HG03432 (cell line): Measurements from ENCODE around the gene RPS6KA2.
A peak's percentile ranks its signal among the peaks of the same experiment; 100 is the strongest.
"Not testable (repeated sequence)": the region's sequence is repeated elsewhere in the genome, so short reads cannot be mapped to it uniquely, and the experiment has no call there.

ENCODE experiments used
- ATAC-seq: cut with Tn5 transposase; IDR thresholded peaks from one replicate; pipeline ENCODE4 v1.9.1; 2021; ENCODE audit warnings: mild to moderate bottlenecking, moderate library complexity; ENCODE audit not compliant: unreplicated experiment

Gene RPS6KA2

DNA sequence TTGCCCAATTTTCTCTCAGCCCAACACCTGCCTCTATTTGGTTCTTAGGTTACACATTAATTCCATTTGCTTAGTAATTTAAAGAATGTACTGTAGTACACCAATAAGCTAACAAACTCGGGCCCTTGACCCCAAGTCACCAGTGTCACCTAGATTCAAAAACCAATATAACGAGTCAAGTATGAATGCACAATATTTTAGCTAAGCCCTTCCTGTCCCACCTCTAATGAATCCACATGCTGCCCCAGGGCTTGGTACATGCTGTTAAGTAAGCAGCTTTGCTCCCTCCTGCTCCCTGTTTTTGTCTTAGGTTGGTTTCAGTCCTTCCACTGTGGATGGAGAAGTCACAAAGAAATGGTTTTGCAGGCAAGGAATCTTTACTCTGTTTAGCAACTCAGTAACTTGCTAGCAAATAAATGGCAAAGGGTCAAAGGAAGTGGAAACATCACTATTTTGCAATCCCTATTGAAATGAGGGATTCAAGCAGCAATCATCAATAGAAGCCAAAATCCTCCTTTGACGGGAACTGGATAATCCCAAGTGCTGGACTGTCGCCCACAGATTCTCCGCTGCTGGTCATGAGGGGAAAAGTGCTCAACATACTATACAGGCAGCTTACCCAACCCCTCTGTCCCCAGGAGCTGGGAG, 239.3 kb downstream of the RPS6KA2 start:
- ATAC-seq: no peak

DNA sequence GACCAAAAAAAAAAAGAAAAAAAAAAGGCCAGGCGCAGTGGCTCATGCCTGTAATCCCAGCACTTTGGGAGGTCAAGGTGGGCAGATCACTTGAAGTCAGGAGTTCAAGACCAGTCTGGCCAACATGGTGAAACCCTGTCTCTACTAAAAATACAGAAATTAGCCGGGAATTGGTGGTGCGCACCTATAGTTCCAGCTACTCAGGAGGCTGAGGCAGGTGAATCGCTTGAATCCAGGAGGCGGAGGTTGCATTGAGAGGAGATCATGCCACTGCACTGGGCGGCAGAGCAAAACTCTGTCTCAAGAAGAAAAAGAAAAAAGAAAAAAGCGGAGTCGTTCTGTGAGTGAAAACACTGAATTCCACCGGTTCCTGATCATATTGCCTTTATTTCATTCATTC, 240.0 kb downstream of the RPS6KA2 start:
- not testable (repeated sequence) for ATAC-seq

DNA sequence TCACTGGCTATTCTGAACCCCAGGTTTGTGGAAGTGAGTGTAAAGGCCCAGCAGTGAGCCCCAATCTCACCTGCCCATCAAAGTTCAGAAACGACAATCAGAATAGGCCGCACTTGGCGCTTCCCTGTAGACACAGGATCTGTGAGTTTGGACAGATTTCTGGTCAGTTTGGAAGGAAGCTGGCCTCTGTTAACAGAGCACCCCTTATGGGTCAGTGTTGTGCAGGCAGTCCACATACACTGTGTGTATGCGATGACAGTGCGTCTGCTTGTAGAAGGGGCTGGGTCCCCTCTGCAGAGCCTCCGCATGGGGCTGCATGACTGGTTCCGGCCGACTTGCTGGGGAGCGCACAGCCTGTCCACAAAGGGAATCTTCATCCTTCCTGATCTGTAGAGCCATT, 240.9 kb downstream of the RPS6KA2 start:
- ATAC-seq: no peak

DNA sequence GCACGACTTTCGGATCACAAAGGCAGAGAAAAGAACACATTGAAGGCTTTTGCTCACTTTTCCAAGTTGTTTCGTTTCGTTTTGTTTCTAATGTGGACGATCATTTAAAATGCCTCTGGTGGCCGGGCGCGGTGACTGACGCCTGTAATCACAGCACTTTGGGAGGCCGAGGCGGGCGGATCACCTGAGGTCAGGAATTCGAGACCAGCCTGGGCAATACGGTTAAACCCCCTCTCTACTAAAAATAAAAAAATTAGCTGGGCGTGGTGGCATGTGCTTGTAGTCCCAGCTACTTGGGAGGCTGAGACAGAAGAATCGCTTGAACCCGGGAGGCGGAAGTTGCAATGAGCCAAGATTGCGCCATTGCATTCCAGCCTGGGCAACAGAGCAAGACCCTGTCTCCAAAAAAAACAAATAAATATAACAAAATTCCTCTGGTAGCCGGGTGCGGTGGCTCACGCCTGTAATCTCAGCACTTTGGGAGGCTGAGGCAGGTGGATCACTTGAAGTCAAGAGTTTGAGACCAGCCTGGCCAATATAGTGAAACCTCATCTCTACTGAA, 243.2 kb downstream of the RPS6KA2 start:
- peak; percentile 0 for ATAC-seq

DNA sequence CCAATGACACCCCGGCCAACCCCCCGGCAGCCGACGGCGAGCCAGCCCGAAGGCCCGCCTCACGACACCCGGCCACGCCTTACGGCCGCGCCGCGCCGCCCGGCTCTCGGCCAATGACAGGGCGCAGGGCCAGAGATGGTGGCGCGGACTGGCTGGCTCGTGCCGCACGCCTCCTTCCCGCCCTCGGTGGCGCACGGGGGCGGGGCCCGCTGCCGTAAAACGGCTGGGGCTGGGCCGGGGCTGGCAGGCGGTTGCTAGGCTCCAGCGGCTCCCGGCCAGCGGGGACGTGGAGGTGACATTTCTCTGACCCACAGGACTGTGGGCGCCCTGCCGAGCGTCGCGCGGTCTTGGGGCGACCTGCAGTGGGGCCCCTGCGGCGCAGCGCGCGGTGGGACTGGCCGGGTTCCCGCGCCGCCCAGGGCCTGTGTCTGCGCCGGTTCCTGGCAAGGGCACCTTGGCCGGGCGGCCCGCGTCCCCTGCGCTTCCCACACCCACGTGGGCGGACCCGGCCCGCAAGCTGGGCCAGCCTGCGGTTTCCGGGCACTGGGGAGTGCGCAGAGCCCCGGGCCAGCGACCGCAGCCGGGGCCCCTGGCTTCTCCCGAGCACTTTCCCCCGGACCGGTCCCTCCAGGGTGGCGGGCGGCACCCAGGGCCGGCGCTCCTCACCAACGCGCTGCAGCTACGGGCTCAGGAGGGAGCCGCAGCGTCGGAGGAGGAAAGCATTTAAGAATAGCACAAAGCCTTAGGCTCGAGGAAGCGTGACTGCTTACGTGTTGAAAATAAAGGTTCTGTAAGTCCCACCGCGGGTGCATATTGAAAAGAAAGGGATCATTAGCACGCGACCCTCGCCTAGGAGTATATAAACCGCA, 243.9 kb downstream of the RPS6KA2 start, which contains the start of gene MPC1:
TSS of gene MPC1 (minus strand) at position 8 of the 869 bp plus-strand sequence. CDS start 64 bp downstream, outside the sequence.
- ATAC-seq: peak; percentile 90

DNA sequence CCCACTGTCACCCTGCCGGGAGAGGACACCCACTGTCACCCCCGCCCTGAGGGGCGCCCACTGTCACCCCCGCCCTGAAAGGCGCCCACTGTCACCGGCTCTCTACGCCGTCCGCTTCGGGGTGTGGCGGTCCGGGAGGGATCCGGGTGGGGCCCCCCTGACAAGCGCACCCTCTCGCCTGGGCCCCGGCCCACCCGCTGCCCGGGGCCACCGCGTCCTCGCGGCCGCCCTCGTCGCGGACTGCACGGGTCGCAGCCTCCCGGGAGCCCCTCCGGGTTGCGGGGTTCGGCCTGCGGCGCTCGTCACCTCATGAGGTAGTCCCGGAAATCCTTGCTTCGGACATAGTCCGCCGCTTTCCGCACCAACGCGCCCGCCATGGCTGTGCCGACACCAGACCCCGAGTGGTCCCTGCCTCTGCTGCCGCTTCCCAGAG, 244.5 kb downstream of the RPS6KA2 start:
- peak; percentile 7 for ATAC-seq

DNA sequence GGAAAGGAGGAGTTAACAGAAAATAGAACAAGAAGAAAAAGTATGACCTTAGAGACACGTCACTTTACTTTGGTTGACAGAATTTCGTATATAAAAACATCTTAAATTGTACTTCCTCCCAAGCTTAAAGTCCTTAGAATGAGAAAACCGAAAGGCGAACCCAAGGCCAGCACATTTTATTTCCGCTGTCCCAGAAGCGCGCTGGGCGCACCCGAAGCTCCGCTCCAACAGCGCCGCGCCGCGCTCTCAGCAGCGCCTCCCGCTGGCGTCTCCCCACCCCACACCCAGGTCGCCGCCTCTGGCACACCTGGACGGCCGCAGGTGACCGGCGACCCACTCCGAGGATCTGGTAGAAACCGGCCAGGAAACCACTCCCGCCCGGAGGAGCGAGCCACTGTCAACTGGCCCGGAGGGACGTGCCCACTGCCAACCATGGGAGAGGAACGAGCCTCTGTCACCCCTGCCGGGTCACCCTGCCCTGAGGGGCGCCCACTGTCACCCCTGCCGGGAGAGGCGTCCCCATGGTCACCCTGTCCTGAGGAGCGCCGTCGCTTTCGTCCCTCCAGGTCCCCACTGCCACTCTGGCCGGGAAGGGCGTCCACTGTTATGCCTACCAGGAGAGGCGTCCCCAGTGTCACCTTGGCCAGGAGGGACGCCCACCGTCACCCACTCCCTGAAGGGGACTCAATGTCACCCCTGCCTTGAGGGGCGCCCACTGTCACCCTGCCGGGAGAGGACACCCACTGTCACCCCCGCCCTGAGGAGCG, 245.1 kb downstream of the RPS6KA2 start:
- ATAC-seq: peak; percentile 52

DNA sequence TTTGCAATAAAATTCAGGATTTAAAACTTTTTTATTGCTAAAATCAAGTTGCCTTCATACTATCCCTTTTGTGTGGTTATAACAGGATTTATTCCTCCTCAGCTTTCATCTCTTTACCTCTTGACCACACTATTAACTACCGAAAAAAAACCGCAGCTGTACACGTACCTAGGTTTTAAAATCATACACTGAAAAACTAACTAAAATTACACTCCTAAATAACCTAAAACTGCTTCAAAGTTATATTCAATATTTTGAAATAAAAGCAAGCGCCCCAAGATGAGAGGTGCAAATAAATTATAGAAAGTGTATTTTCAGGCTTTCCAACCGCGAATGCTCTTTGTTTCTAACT, 245.7 kb downstream of the RPS6KA2 start:
- no peak for ATAC-seq

DNA sequence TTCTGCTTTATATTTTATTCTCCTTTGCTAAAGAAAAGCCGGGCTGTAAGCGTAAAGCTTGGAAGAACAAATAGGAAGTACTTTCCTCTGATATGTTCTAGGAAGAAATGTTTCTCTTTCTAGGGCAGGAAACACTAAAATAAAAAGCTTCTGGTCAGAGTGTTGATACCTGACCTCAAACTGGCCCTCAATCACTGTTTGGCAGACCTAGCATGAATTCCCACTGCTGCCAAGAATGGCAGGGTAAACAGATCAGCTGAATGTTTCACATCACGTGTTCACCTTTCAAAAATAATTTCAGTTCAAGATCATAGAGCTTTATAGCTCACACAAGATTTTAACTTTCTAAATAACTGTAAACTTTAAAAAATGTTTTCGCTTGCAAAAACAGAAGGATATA, 247.3 kb downstream of the RPS6KA2 start:
- ATAC-seq: no peak

DNA sequence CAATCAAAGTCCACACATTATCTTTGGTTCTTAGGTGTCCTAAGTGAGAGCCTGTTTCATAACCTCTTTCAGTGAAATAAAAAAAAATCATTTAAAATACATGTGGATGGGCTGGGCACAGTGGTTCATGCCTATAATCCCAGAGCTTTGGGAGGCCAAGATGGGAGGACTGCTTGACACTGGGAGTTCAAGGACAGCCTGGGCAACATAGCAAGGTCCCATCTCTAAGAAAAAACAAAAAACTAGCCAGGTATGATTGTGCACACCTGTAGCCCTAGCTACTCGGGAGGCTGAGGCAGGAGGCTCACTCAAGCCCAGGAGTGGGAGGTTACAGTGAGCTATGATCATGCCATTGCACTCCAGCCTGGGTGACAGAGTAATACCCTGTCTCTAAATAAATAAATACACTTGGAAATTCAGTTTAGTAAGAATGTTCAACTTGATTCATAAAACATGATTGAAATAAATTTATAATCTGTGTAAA, 247.9 kb downstream of the RPS6KA2 start:
- no peak for ATAC-seq

DNA sequence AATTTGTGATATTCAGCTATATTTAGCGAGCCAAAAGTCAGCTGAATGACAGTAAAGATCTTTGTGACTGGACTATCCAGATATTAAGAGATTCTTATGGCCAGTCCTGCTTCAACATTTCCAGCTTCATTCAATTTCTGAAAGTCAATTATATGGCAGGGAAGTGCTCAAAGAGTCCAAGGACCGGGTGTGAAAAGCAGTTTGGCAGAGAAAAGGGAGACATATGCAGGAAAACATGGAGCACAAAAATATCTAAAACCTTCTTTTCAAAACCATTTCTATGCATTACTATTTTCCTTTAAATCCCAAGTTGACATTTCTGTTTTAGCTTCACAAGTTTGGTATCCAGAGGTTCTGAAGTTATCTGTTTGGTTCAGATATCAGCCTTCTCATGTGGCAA, 249.3 kb downstream of the RPS6KA2 start:
- no peak for ATAC-seq

DNA sequence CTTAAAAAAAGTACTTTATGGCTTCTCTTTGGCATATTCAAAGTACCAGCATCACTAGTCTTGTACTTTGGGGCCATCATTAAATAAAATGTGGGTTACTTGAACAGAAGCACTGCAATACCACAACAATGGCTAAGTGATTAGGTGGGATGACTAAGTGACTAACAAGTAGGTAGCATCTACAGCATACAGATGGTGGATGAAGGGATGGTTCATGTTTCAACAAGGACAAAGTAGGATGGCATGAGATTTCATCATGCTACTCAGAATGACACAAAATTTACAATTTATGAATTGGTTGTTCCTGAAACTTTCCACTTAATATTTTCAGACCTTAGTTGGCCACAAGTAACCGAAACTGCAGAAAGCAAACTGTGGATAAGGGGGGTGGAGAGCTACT, 252.0 kb downstream of the RPS6KA2 start:
- no peak for ATAC-seq

DNA sequence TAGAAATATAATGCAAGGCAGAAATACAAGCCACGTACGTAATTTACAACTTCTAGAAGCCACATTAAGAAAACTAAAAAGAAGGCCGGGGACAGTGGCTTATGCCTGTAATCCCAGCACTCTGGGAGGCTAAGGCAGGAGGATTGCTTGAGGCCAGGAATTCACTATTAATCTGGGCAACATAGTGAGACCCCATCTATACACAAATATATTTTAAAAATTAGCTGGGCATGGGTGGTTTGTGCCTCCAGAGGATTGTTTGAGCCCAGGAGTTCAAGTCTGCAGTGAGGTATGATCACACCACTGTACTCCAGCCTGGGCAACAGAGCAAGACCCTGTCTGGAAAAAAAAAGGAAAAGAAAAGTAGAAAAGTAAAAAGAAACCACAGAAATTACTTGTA, 256.6 kb downstream of the RPS6KA2 start:
- ATAC-seq: no peak

DNA sequence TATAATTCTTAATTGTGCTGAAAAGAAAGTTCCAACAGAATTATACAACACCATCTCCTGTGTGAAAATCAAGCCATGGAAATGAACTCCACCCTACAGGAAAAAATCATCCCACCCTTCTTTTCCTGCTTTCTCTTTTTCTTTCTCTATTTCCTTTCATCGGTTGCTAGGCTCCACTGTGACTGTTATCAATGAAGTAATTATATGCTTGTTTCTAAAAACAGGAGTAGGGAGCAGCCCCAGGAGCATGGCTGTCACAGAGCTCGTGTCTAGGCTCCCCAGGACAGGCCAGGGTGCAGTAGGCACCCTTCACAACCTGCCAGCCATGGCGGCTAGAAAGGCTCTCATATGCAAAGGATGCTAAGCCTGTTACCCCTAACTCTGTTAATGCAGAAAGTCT, 257.3 kb downstream of the RPS6KA2 start:
- no peak for ATAC-seq

DNA sequence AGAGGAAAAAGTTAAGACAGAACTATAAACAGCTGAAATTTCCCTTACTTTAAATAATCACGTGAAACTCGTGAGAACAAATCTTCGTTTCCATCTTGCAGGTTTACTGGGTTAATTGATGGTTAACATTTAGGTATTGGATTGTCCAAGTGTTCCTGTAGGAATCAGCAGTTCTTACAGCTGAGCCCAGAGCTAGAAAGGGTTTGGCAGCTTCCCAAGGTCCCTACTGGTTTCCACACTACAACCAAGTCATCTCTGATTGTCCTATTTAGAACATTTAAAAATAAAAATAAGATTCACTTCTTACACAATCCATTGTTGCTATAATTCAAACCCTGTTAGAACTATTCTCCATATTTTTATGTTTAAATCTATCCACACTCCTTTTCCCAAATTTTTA, 260.1 kb downstream of the RPS6KA2 start:
- ATAC-seq: no peak

DNA sequence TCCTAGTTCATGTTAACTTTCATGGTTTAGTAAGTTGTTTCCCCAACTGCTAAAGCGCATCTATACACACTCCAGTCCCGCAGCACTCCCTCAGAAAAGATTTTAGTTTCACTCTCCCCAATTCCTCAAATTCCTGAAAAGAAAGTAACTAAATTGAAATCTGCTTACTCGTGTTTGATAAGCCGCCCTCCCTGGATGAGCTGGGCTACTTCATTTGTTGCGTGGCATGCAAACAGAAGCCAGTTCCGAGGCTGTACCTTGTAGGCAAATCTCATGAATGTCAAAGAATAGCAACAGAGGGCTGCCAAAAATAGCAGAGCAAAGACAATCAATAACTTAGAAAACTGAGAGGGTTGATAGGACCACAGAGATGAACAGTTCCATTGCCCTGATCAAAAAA, 261.2 kb downstream of the RPS6KA2 start:
- peak; percentile 42 for ATAC-seq

DNA sequence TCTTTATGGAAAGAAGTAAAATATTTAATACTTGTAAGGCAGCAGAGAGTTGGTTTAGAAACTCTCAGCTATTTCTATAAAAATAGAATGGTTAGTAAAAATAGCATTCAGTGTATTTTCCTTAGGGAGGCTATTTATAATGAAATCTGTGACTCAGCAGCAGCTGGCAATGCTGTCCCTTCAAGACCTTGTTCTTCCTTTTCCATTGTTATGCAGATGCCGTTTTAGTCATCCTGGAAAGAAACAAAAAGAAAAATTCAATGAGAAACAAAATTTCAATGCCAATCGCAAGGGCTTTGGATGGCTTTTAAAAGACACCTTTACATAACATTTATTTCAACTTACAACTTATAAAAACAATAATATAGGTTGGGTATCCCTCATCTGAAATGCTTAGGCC, 261.8 kb downstream of the RPS6KA2 start:
- ATAC-seq: no peak

DNA sequence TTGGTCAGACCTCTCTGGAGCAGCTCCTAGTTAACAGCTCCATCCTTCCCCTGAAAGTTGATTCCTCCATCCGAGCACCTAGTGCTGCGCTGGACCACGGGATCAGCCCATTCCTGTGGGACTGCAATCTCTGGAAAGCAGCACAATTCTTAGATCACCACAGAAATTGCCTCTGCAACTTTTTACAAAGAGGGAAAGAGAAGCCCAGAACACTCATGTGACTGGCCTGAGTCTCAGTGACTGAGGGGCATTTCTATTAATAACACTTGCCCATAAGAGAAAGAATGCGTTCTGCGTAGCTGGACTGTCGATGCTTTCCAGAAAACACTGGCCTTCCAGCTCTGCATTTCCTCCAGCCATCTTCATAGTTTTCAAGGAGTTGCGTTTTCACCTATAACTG, 262.6 kb downstream of the RPS6KA2 start:
- ATAC-seq: no peak

DNA sequence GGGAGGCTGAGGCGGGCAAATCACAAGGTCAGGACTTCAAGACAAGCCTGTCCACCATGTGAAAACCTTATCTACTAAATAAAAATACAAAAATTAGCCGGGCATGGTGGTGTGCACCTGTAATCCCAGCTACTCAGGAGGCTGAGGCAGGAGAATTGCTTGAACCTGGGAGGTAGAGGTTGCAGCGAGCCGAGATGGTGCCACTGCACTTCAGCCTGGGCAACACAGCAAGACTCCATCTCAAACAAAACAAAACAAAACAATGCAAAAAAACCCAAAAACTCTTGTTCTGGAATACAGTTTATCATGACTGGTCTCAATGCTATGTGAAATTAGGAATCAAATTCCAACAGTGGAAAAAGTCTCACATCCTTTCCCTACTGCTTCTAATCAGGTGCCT, 264.6 kb downstream of the RPS6KA2 start:
- ATAC-seq: not testable (repeated sequence)

DNA sequence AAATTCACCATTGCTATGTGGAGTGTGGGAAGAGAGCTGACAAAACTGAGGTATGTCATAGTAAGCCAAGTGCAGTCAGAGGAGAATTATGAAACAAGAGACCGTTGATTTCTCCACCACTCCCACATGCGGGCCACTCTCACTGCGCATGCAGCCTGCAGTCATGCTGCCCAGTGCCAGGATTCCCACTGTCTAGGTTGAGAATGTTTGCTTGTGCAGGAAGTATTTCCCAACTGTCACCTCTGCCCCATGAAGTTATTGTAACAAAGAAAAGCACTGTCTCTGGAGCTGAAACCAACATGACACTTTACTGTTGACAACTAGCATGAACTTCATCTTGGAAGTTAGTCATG, 266.0 kb downstream of the RPS6KA2 start:
- ATAC-seq: no peak
